Measurements from ENCODE around the gene FANK1.

DNA sequence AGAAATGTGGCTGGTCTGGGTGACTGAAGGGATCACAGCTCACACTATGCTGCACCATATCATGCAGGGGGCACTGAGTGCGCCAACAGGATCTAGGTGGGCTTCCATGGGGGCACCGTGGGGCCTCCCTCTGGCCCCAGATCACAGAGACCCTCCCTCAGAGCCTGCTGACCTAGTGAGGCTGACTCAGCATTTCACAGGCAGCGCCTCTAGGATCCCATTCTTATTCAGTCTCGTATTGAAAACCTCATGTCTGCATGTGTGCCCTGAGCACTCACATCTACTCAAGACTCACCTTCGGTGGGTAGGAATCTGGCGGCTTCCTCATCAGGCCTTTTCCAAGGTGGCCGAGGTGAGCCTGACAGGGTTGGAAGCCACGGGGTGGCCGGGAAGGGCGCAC lies 141.6 kb downstream of the FANK1 start:
- TF ChIP-seq, protein P1, sequence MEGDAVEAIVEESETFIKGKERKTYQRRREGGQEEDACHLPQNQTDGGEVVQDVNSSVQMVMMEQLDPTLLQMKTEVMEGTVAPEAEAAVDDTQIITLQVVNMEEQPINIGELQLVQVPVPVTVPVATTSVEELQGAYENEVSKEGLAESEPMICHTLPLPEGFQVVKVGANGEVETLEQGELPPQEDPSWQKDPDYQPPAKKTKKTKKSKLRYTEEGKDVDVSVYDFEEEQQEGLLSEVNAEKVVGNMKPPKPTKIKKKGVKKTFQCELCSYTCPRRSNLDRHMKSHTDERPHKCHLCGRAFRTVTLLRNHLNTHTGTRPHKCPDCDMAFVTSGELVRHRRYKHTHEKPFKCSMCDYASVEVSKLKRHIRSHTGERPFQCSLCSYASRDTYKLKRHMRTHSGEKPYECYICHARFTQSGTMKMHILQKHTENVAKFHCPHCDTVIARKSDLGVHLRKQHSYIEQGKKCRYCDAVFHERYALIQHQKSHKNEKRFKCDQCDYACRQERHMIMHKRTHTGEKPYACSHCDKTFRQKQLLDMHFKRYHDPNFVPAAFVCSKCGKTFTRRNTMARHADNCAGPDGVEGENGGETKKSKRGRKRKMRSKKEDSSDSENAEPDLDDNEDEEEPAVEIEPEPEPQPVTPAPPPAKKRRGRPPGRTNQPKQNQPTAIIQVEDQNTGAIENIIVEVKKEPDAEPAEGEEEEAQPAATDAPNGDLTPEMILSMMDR (IDR thresholded peaks at IDR 0.05), result no peak
- TF ChIP-seq POLR2A (IDR thresholded peaks at IDR 0.05), result no peak
